Measurements from ENCODE around the gene TMEM178B. TPM values are rescaled to one million over a fixed set of nuclear protein-coding genes. Genes with fewer than 3 reads are reported as not detected.

The TMEM178B gene
- polyA plus RNA-seq, 6 donors from 2014 or later, result not detected

- no peak for DNase-seq
- no peak overlapping the region for H3K4me3 Mint-ChIP-seq
- ATAC-seq (ENCODE audit: low read depth in 2 of 2), result no peak
These were observed 214.8 kb downstream of the TMEM178B start for GRCh38 chr7:141288626-141289025.

GRCh38 chr7:141290365-141290764 lies 216.5 kb downstream of the TMEM178B start:
- H3K9me3 Mint-ChIP-seq, result peaks cover 0 to 4% (median 0%) of the 10 kb centered on the region in 7 donors
- H3K27ac Mint-ChIP-seq, result no peak overlapping the region
- peaks cover 0 to 7% of the 10 kb centered on the region in 2 donors for H3K36me3 Mint-ChIP-seq
- DNase-seq (no peak), ATAC-seq (ENCODE audit: low read depth in 2 of 2) (no peak)
- H3K4me3 Mint-ChIP-seq, result no peak overlapping the region
- H3K4me1 Mint-ChIP-seq, result peaks cover 0 to 9% (median 0%) of the 10 kb centered on the region in 3 donors
- H3K27me3 Mint-ChIP-seq, result peaks cover 9 to 26% (median 20%) of the 10 kb centered on the region in 3 donors

More at GRCh38 chr7:141288626-141289025, 214.8 kb downstream of the TMEM178B start:
- peaks cover 13 to 20% (median 20%) of the 10 kb centered on the region in 3 donors for H3K27me3 Mint-ChIP-seq
- H3K9me3 Mint-ChIP-seq, result peaks cover 0 to 4% (median 0%) of the 10 kb centered on the region in 7 donors
- H3K27ac Mint-ChIP-seq, result no peak overlapping the region
- H3K4me1 Mint-ChIP-seq, result peaks cover 0 to 9% (median 0%) of the 10 kb centered on the region in 3 donors
- peaks cover 0 to 7% of the 10 kb centered on the region in 2 donors for H3K36me3 Mint-ChIP-seq

- peak overlapping the region in 3 of 8 donors; percentile 18 to 67 (median 30) for H3K4me3 Mint-ChIP-seq
These were observed 217.1 kb downstream of the TMEM178B start for GRCh38 chr7:141290973-141291372.

GRCh38 chr7:141291541-141291940 lies 217.7 kb downstream of the TMEM178B start:
- H3K36me3 Mint-ChIP-seq, result peaks cover 0 to 7% of the 10 kb centered on the region in 2 donors
- DNase-seq (no peak), ATAC-seq (ENCODE audit: low read depth in 2 of 2) (no peak)
- H3K9me3 Mint-ChIP-seq, result peaks cover 0 to 4% (median 0%) of the 10 kb centered on the region in 7 donors
- H3K4me1 Mint-ChIP-seq, result peaks cover 0 to 9% (median 0%) of the 10 kb centered on the region in 3 donors
- no peak overlapping the region for H3K27ac Mint-ChIP-seq
- peak overlapping the region in 5 of 8 donors; percentile 4 to 75 (median 52) for H3K4me3 Mint-ChIP-seq
- H3K27me3 Mint-ChIP-seq, result peaks cover 9 to 29% (median 20%) of the 10 kb centered on the region in 3 donors

More at GRCh38 chr7:141290973-141291372, 217.1 kb downstream of the TMEM178B start:
- Mint-ChIP-seq H3K36me3 (peaks cover 0 to 7% of the 10 kb centered on the region in 2 donors), H3K9me3 (peaks cover 0 to 4% (median 0%) of the 10 kb centered on the region in 7 donors), H3K27me3 (peaks cover 9 to 29% (median 20%) of the 10 kb centered on the region in 3 donors), H3K27ac (no peak overlapping the region), H3K4me1 (peaks cover 0 to 9% (median 0%) of the 10 kb centered on the region in 3 donors)
- DNase-seq, result no peak
- no peak for ATAC-seq (ENCODE audit: low read depth in 2 of 2)

- ATAC-seq (ENCODE audit: low read depth in 2 of 2), result no peak
- no peak overlapping the region for H3K27ac Mint-ChIP-seq
- H3K36me3 Mint-ChIP-seq, result no peaks in the 10 kb centered on the region
- H3K9me3 Mint-ChIP-seq, result peaks cover 0 to 6% (median 3%) of the 10 kb centered on the region in 7 donors
- no peak overlapping the region for H3K4me3 Mint-ChIP-seq
- H3K4me1 Mint-ChIP-seq, result peaks cover 0 to 9% (median 0%) of the 10 kb centered on the region in 3 donors
- H3K27me3 Mint-ChIP-seq, result peaks cover 6 to 15% (median 7%) of the 10 kb centered on the region in 3 donors
- DNase-seq, result no peak
These were observed 220.4 kb downstream of the TMEM178B start for GRCh38 chr7:141294143-141294829.

- Mint-ChIP-seq H3K36me3 (no peaks in the 10 kb centered on the region), H3K27ac (peak overlapping the region in 1 of 6 donors; percentile 31), H3K4me3 (peak overlapping the region in 1 of 8 donors; percentile 21), H3K27me3 (peaks cover 6 to 17% (median 10%) of the 10 kb centered on the region in 3 donors), H3K4me1 (peaks cover 0 to 9% (median 0%) of the 10 kb centered on the region in 3 donors), H3K9me3 (peaks cover 0 to 6% (median 3%) of the 10 kb centered on the region in 7 donors)
- no peak for ATAC-seq (ENCODE audit: low read depth in 2 of 2)
- no peak for DNase-seq
These were observed 221.6 kb downstream of the TMEM178B start for GRCh38 chr7:141295367-141295895.

GRCh38 chr7:141300816-141301215 lies 227.0 kb downstream of the TMEM178B start:
- DNase-seq (no peak), ATAC-seq (ENCODE audit: low read depth in 2 of 2) (no peak)
- no peaks in the 10 kb centered on the region for H3K36me3 Mint-ChIP-seq
- H3K9me3 Mint-ChIP-seq, result peaks cover 0 to 10% (median 5%) of the 10 kb centered on the region in 7 donors
- H3K27me3 Mint-ChIP-seq, result peaks cover 7 to 16% (median 13%) of the 10 kb centered on the region in 3 donors
- H3K27ac Mint-ChIP-seq, result peak overlapping the region in 1 of 6 donors; percentile 49
- H3K4me3 Mint-ChIP-seq, result no peak overlapping the region
- no peaks in the 10 kb centered on the region for H3K4me1 Mint-ChIP-seq

- ATAC-seq (ENCODE audit: low read depth in 2 of 2) (no peak), DNase-seq (no peak)
- Mint-ChIP-seq H3K4me3 (peak overlapping the region in 1 of 8 donors; percentile 56), H3K4me1 (no peaks in the 10 kb centered on the region), H3K9me3 (peaks cover 0 to 10% (median 5%) of the 10 kb centered on the region in 7 donors), H3K27ac (no peak overlapping the region), H3K36me3 (no peaks in the 10 kb centered on the region), H3K27me3 (peaks cover 7 to 16% (median 13%) of the 10 kb centered on the region in 3 donors)
These were observed 227.7 kb downstream of the TMEM178B start for GRCh38 chr7:141301544-141301943.

- peaks cover 0 to 10% (median 5%) of the 10 kb centered on the region in 7 donors for H3K9me3 Mint-ChIP-seq
- DNase-seq, result no peak
- peaks cover 7 to 16% (median 13%) of the 10 kb centered on the region in 3 donors for H3K27me3 Mint-ChIP-seq
- no peak for ATAC-seq (ENCODE audit: low read depth in 2 of 2)
- no peaks in the 10 kb centered on the region for H3K36me3 Mint-ChIP-seq
- no peaks in the 10 kb centered on the region for H3K4me1 Mint-ChIP-seq
- no peak overlapping the region for H3K4me3 Mint-ChIP-seq
- H3K27ac Mint-ChIP-seq, result no peak overlapping the region
These were observed 228.8 kb downstream of the TMEM178B start for GRCh38 chr7:141302617-141303016.

GRCh38 chr7:141304291-141304690 lies 230.4 kb downstream of the TMEM178B start:
- H3K36me3 Mint-ChIP-seq, result no peaks in the 10 kb centered on the region
- H3K4me1 Mint-ChIP-seq, result no peaks in the 10 kb centered on the region
- ATAC-seq (ENCODE audit: low read depth in 2 of 2) (no peak), DNase-seq (no peak)
- no peak overlapping the region for H3K4me3 Mint-ChIP-seq
- no peak overlapping the region for H3K27ac Mint-ChIP-seq
- peaks cover 7 to 9% (median 8%) of the 10 kb centered on the region in 3 donors for H3K27me3 Mint-ChIP-seq
- peaks cover 0 to 5% (median 1%) of the 10 kb centered on the region in 7 donors for H3K9me3 Mint-ChIP-seq

- peaks cover 0 to 8% (median under 1%) of the 10 kb centered on the region in 3 donors for H3K27me3 Mint-ChIP-seq
- H3K27ac Mint-ChIP-seq, result no peak overlapping the region
- no peak for ATAC-seq (ENCODE audit: low read depth in 2 of 2)
- no peaks in the 10 kb centered on the region for H3K4me1 Mint-ChIP-seq
- H3K9me3 Mint-ChIP-seq, result peaks cover 0 to 7% (median 2%) of the 10 kb centered on the region in 7 donors
- no peak overlapping the region for H3K4me3 Mint-ChIP-seq
- no peaks in the 10 kb centered on the region for H3K36me3 Mint-ChIP-seq
- DNase-seq, result no peak
These were observed 232.2 kb downstream of the TMEM178B start for GRCh38 chr7:141306081-141306480.

- no peak overlapping the region for H3K27ac Mint-ChIP-seq
- no peaks in the 10 kb centered on the region for H3K4me1 Mint-ChIP-seq
- H3K9me3 Mint-ChIP-seq, result peaks cover 0 to 9% (median 3%) of the 10 kb centered on the region in 7 donors
- H3K27me3 Mint-ChIP-seq, result peaks cover 0 to 10% (median 6%) of the 10 kb centered on the region in 3 donors
- no peak overlapping the region for H3K4me3 Mint-ChIP-seq
- H3K36me3 Mint-ChIP-seq, result no peaks in the 10 kb centered on the region
- no peak for ATAC-seq (ENCODE audit: low read depth in 2 of 2)
- no peak for DNase-seq
These were observed 238.5 kb downstream of the TMEM178B start for GRCh38 chr7:141312395-141312794.

- Mint-ChIP-seq H3K27me3 (peaks cover 0 to 10% (median 6%) of the 10 kb centered on the region in 3 donors), H3K4me3 (no peak overlapping the region), H3K4me1 (no peaks in the 10 kb centered on the region), H3K9me3 (peaks cover 0 to 9% (median 3%) of the 10 kb centered on the region in 7 donors), H3K27ac (no peak overlapping the region), H3K36me3 (no peaks in the 10 kb centered on the region)
- no peak for ATAC-seq (ENCODE audit: low read depth in 2 of 2)
- no peak for DNase-seq
These were observed 239.1 kb downstream of the TMEM178B start for GRCh38 chr7:141312828-141313521.
